ENCODE measurements around the gene AXL.

- TF ChIP-seq CTCF (IDR thresholded peaks at IDR 0.05), result no peak
- TF ChIP-seq SIN3A (IDR thresholded peaks at IDR 0.05; ENCODE audit: borderline replicate concordance, insufficient read depth, low read depth, low read length), result no peak
- TF ChIP-seq REST (IDR thresholded peaks at IDR 0.05; ENCODE audit: insufficient read depth in 1 of 2, low read depth in 2 of 2, low read length in 1 of 2), result no peak
Observed at GRCh38 chr19:41255171-41255570, 36.1 kb downstream of the AXL start.

Data from Panc1 (cell line).